ENCODE results near the gene RBM43.
"Not testable (repeated sequence)": the region's sequence is repeated elsewhere in the genome, so short reads cannot be mapped to it uniquely, and the experiment has no call there.

DNA sequence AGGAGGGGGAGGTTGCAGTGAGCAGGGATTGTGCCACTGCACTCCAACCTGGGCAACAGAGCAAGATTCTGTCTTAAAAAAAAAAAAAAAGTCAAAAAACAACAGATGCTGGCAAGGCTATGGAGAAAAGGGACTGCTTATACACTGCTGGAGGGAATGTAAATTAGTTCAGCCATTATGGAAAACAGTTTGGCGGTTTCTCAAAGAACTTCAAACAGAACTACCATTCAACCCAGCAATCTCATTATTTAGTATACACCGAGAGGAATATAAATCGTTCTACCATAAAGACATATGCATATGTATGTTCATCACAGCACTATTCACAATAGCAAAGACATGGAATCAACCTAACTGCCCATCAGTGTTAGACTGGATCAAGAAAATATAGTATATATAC lies 27.9 kb downstream of the RBM43 start:
- TF ChIP-seq, protein P1, sequence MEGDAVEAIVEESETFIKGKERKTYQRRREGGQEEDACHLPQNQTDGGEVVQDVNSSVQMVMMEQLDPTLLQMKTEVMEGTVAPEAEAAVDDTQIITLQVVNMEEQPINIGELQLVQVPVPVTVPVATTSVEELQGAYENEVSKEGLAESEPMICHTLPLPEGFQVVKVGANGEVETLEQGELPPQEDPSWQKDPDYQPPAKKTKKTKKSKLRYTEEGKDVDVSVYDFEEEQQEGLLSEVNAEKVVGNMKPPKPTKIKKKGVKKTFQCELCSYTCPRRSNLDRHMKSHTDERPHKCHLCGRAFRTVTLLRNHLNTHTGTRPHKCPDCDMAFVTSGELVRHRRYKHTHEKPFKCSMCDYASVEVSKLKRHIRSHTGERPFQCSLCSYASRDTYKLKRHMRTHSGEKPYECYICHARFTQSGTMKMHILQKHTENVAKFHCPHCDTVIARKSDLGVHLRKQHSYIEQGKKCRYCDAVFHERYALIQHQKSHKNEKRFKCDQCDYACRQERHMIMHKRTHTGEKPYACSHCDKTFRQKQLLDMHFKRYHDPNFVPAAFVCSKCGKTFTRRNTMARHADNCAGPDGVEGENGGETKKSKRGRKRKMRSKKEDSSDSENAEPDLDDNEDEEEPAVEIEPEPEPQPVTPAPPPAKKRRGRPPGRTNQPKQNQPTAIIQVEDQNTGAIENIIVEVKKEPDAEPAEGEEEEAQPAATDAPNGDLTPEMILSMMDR (IDR thresholded peaks at IDR 0.05; ENCODE audit: low read depth, low read length, missing input control) = not testable (repeated sequence)
- TF ChIP-seq TAF1 (conservative IDR thresholded peaks at IDR 0.05); RAD21 (IDR thresholded peaks at IDR 0.05); GABPA (IDR thresholded peaks at IDR 0.05 in 1 of 2, conservative IDR thresholded peaks at IDR 0.05 in 1 of 2); NR2F2 (IDR thresholded peaks at IDR 0.05): not testable (repeated sequence)
- TF ChIP-seq, protein P2, sequence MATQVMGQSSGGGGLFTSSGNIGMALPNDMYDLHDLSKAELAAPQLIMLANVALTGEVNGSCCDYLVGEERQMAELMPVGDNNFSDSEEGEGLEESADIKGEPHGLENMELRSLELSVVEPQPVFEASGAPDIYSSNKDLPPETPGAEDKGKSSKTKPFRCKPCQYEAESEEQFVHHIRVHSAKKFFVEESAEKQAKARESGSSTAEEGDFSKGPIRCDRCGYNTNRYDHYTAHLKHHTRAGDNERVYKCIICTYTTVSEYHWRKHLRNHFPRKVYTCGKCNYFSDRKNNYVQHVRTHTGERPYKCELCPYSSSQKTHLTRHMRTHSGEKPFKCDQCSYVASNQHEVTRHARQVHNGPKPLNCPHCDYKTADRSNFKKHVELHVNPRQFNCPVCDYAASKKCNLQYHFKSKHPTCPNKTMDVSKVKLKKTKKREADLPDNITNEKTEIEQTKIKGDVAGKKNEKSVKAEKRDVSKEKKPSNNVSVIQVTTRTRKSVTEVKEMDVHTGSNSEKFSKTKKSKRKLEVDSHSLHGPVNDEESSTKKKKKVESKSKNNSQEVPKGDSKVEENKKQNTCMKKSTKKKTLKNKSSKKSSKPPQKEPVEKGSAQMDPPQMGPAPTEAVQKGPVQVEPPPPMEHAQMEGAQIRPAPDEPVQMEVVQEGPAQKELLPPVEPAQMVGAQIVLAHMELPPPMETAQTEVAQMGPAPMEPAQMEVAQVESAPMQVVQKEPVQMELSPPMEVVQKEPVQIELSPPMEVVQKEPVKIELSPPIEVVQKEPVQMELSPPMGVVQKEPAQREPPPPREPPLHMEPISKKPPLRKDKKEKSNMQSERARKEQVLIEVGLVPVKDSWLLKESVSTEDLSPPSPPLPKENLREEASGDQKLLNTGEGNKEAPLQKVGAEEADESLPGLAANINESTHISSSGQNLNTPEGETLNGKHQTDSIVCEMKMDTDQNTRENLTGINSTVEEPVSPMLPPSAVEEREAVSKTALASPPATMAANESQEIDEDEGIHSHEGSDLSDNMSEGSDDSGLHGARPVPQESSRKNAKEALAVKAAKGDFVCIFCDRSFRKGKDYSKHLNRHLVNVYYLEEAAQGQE (IDR thresholded peaks at IDR 0.05) = not testable (repeated sequence)
- TF ChIP-seq, protein P3, sequence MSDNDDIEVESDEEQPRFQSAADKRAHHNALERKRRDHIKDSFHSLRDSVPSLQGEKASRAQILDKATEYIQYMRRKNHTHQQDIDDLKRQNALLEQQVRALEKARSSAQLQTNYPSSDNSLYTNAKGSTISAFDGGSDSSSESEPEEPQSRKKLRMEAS (IDR thresholded peaks at IDR 0.05) = not testable (repeated sequence)
- TF ChIP-seq, protein P4, sequence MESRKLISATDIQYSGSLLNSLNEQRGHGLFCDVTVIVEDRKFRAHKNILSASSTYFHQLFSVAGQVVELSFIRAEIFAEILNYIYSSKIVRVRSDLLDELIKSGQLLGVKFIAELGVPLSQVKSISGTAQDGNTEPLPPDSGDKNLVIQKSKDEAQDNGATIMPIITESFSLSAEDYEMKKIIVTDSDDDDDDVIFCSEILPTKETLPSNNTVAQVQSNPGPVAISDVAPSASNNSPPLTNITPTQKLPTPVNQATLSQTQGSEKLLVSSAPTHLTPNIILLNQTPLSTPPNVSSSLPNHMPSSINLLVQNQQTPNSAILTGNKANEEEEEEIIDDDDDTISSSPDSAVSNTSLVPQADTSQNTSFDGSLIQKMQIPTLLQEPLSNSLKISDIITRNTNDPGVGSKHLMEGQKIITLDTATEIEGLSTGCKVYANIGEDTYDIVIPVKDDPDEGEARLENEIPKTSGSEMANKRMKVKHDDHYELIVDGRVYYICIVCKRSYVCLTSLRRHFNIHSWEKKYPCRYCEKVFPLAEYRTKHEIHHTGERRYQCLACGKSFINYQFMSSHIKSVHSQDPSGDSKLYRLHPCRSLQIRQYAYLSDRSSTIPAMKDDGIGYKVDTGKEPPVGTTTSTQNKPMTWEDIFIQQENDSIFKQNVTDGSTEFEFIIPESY (IDR thresholded peaks at IDR 0.05) = not testable (repeated sequence)

Data from liver (tissue), 3 donors.